HG03575 (cell line): ENCODE results near the gene MTUS2.
"Not testable (repeated sequence)": the region's sequence is repeated elsewhere in the genome, so short reads cannot be mapped to it uniquely, and the experiment has no call there.

Experiments used
- ATAC-seq: cut with Tn5 transposase; IDR thresholded peaks from one replicate; pipeline ENCODE4 v1.9.1; 2021; ENCODE audit not compliant: unreplicated experiment, insufficient number of reproducible peaks, low FRiP score; ENCODE audit errors: extremely low read depth

The MTUS2 gene

DNA sequence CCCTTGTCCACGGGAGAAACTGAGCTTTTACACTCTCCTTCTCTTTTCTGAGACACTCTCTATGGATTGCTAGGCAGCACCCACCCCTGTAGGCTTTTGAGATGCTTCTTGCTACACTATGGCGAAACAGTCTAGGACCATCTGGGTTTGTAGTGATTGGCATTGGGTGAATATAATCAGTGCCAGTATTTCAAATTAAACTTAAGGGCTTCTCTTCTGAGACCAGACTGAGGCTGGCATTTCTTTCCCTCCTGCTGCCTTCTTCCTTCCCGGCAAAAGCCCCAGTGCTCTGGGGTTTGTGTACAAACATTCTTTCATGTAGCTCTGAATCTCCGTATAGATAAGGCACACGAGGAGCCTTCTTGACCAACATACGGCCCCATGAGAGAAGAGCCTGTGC lies 498.6 kb downstream of the MTUS2 start:
- ATAC-seq: no peak

GRCh38 chr13:29319451-29319850 lies 499.3 kb downstream of the MTUS2 start:
- no peak for ATAC-seq

DNA sequence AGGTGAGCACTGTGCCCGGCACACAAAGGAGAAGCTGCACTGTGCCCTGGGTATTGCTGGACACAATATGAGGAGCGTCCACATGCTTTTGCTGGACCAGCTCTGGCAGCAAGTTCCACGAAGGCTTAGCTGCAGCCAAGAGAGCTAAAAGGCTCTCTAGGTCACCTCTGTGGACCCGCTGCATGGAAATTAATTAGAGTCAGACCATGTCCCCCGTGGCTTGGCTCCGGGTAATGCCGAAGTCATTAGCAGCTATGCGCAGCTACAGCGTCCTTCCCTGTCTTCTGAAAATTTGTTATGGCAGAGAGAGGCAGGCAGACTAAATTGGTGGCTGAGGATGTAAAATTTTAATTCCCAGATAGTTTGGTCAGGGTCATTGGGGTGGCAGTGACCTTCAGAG lies 503.8 kb downstream of the MTUS2 start:
- ATAC-seq: no peak

GRCh38 chr13:29324601-29325000 lies 504.5 kb downstream of the MTUS2 start:
- no peak for ATAC-seq

- no peak for ATAC-seq
Observed at GRCh38 chr13:29328501-29328900, 508.4 kb downstream of the MTUS2 start.

GRCh38 chr13:29336356-29336755 lies 516.2 kb downstream of the MTUS2 start:
- ATAC-seq: no peak

GRCh38 chr13:29339386-29340272 lies 519.5 kb downstream of the MTUS2 start:
- ATAC-seq: no peak

DNA sequence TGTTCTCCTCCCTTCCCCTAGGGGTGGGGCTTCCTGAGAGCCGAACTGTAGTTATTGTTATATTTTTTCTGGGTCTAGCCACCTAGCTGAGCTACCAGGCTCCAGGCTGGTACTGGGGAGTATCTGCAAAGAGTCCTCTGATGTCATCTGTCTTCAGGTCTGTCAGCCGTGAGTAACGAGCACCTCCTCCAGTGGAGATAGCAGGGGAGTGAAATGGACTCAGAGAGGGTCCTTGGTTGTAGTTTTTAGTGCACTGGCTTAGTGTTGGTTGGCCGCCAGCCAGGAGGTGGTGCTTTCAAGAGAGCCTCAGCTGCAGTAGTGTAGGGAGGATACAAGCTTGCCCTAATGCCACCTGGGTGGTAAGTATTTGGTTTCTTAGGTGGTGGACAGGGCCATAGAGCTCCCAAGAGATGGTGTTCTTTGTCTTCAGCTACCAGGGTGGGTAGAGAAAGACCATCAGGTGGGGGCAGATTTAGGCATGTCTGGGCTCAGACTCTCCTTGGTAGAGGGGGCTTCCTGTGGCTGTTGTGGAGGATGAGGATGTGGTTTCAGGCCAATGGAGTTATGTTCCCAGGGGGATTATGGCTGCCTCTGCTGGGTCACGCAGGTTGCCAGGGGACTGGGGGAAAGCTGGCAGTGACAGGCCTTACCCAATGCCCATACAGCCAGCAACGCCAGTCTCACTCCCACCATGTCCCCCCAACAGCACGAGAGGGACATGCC lies 525.9 kb downstream of the MTUS2 start:
- not testable (repeated sequence) for ATAC-seq

- ATAC-seq: no peak
Observed at GRCh38 chr13:29355029-29355428, 534.9 kb downstream of the MTUS2 start.

GRCh38 chr13:29359181-29359580 lies 539.0 kb downstream of the MTUS2 start:
- ATAC-seq: no peak

- no peak for ATAC-seq
Observed at GRCh38 chr13:29361716-29362115, 541.6 kb downstream of the MTUS2 start.

GRCh38 chr13:29362849-29363604 lies 542.9 kb downstream of the MTUS2 start:
- peak; percentile 77 for ATAC-seq

DNA sequence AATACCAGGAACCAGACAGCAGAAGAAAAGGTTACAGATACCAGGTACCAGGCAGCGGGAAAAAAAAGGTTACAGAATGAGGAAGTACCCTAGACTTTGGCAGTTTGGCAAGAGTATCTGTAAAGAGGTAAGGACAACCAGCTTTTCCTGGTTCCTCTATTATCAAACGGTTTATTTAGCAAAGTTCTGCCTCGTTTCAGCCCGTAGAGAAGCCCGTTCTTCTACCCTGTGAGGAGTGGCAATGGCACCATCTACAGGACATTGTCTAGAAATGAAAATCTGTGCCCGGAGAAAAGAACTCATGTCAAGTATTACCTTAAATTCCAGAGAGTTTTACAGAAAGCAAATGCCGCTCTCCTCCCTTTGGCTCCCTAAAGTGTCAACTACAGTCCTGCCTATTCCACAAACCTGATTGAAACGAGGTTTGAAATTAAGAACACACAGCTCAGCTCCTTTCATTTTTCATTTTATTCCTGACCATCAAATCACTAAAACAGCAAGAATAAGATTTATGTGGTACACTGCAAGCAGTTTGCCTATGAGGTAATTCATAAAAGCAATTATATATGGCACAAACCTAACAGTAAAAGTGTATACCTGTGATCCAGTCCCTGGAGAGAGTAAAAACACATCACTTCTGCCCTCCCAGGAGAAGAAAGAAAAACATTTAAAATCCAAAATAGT lies 549.1 kb downstream of the MTUS2 start:
- ATAC-seq: no peak

DNA sequence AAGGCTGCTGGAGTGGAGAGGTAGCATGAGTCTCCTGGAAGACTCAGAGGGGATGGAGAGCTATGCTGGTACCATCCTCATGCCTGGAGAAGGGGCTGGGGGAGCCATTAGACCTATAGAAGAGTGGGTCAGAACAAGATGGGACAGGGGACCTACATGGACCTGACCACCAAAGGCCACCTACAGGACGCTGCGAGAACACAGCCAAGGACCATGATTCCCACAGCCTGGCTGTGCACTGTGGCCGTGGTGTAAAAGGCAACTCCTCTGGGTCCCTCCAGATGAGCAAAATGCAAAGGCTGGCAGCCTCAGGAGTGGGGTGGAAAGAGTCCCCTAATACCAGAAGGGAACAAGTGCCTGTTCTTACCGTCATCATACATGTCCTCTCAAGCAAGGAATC lies 559.1 kb downstream of the MTUS2 start:
- ATAC-seq: no peak

DNA sequence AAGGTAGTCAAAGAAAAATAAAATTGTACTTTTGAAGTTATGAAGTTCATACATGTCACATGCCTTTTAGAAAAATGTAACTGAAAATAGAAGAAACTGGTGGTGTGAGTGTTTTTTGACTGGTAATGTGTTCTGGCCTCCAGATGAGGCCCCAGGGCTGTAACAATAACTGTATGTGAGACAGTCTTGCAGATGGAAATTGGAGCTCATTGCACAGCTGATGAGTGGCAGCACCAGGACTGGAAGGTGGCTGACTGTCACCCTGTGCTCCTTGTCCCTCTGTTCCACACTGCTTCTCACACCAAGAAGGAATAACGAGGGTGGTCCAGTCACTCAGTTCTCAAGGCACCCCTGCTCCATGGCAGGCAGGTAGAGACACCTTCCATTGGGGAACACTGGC lies 559.7 kb downstream of the MTUS2 start:
- no peak for ATAC-seq

GRCh38 chr13:29382021-29382420 lies 561.9 kb downstream of the MTUS2 start:
- no peak for ATAC-seq

DNA sequence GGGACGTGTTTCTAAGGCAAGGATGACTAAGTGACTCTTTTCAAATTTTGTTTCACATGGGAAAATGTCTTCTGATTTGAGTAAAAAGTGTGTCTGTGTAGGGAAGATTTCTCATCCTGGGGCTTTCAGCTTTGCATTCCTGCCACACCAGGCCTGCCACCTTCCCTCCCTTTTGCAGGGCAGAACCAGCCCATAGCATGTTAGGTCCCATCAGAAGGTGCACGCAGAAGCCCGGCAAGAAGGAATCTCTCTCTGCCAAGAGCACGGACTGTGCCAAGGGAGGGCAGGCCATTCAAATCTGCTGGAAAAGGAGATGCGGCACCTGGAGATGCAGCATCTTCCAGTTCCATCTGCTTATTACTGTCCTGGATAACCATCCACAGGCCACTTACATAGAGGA lies 563.3 kb downstream of the MTUS2 start:
- ATAC-seq: no peak

- no peak for ATAC-seq
Observed at GRCh38 chr13:29384466-29384865, 564.3 kb downstream of the MTUS2 start.

DNA sequence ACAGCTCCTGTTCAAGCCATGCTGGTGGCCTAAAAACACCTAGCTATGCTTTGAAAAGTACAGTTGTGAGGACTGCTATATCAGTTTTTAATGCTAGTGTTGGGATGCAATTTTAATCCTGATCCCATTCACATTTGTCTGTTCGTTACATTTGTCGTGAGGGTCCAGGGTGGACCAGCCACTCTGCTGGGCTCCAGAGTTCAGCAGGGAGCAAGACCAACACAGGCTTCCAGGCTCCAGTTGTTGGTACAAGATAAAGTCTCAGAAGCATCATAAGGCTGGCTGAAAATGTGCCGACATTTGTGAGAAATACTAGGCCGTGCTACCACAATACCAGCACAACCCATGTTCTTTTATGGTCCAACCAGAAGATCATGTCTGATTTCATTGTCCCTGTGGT lies 564.7 kb downstream of the MTUS2 start:
- ATAC-seq: no peak
